H1 (cell line): ENCODE results near the gene DNMT3L. TPM values are rescaled to one million over a fixed set of nuclear protein-coding genes. Genes with fewer than 3 reads are reported as not detected.

Experiments used
- CTCF ChIA-PET: fragments of 300-600 bp; sonication (Branson Sonifier 250); formaldehyde crosslinking; loops from one replicate; lab custom pipeline; 2021; ENCODE audit not compliant: partially characterized antibody; lab: Charles Lee
- POLR2A ChIA-PET: fragments of 300-600 bp; sonication (Branson Sonifier 250); formaldehyde crosslinking; loops from one replicate; lab custom pipeline; 2021; ENCODE audit warnings: inconsistent platforms; ENCODE audit not compliant: partially characterized antibody; lab: Charles Lee
- DNase-seq, 2 experiments: peaks; one replicate each; pipeline versions ENCODE4 v3.0.0 to v3.0.0-alpha.2; 2010 to 2022; ENCODE audit warnings: low spot score in 2 of 2, low read depth in 1 of 2, mixed read lengths in 1 of 2
- FAIRE-seq: peaks from 2 replicates; lab custom pipeline; 2011; peaks lifted over from hg19 to GRCh38; lab: Jason Lieb, UNC
- H2AFZ ChIP-seq: 2 replicates; pipeline ENCODE4 v1.8.1; 2012; ENCODE audit warnings: low read length, inconsistent platforms
- H2AK5ac ChIP-seq: 2 replicates; pipeline ENCODE4 v1.6.1; 2013; ENCODE audit warnings: low read depth, low read length
- H2BK120ac ChIP-seq: replicated peaks from 2 replicates; pipeline ENCODE3; 2013; ENCODE audit warnings: low read depth, low read length, inconsistent platforms
- H2BK12ac ChIP-seq: 2 replicates; pipeline ENCODE4 v1.6.1; 2013; ENCODE audit warnings: low read depth, low read length
- H2BK15ac ChIP-seq: 2 replicates; pipeline ENCODE4 v1.6.1; 2013; ENCODE audit warnings: low read length
- H2BK20ac ChIP-seq: 2 replicates; pipeline ENCODE4 v1.6.1; 2013; ENCODE audit warnings: low read length
- H2BK5ac ChIP-seq: 2 replicates; pipeline ENCODE4 v1.6.1; 2013; ENCODE audit warnings: low read depth, low read length
- H3K14ac ChIP-seq: 2 replicates; pipeline ENCODE4 v1.6.1; 2013; ENCODE audit warnings: inconsistent platforms; ENCODE audit not compliant: insufficient read length
- H3K18ac ChIP-seq: 2 replicates; pipeline ENCODE4 v1.6.1; 2013; ENCODE audit warnings: low read length; ENCODE audit errors: extremely low read depth
- H3K23ac ChIP-seq: 2 replicates; pipeline ENCODE4 v1.6.1; 2013; ENCODE audit warnings: inconsistent platforms; ENCODE audit not compliant: insufficient read length
- H3K23me2 ChIP-seq: 2 replicates; pipeline ENCODE4 v1.6.1; 2013; ENCODE audit warnings: low read depth, low read length
- H3K27ac ChIP-seq: 2 replicates; pipeline ENCODE4 v1.6.1; 2011; ENCODE audit warnings: low read depth, low read length, inconsistent platforms
- H3K27me3 ChIP-seq, 4 experiments: replicated peaks in 1 of 4; 1 replicate in 1 of 4; 2 replicates in 3 of 4; pipeline versions ENCODE4 v1.6.1 to v1.8.1; 2011 to 2013; ENCODE audit warnings: low read length in 3 of 4, mild to moderate bottlenecking in 3 of 4, inconsistent platforms in 2 of 4, mixed read lengths in 2 of 4, moderate library complexity in 1 of 4; ENCODE audit not compliant: control insufficient read depth in 3 of 4, insufficient read depth in 3 of 4; ENCODE audit errors: extremely low read depth in 1 of 4
- H3K36me3 ChIP-seq, 4 experiments: 2 replicates each; pipeline versions ENCODE4 v1.6.1 to v1.8.1; 2011 to 2013; ENCODE audit warnings: mild to moderate bottlenecking in 4 of 4, low read length in 3 of 4, moderate library complexity in 2 of 4, control low read depth in 1 of 4, inconsistent platforms in 1 of 4; ENCODE audit not compliant: insufficient read depth in 4 of 4, control insufficient read depth in 2 of 4
- H3K4ac ChIP-seq: replicated peaks from 2 replicates; pipeline ENCODE3; 2013; ENCODE audit warnings: low read length, low read depth, mixed read lengths, inconsistent platforms; ENCODE audit not compliant: insufficient read length
- H3K4me1 ChIP-seq, 4 experiments: replicated peaks in 1 of 4; 1 replicate in 1 of 4; 2 replicates in 3 of 4; pipeline versions ENCODE4 v1.6.1 to v1.8.1; 2011 to 2013; ENCODE audit warnings: low read length in 3 of 4, inconsistent platforms in 2 of 4, mixed read lengths in 1 of 4; ENCODE audit not compliant: insufficient read depth in 4 of 4, control insufficient read depth in 3 of 4
- H3K4me2 ChIP-seq, 2 experiments: 2 replicates each; pipeline versions ENCODE4 v1.6.1 to v1.8.1; 2011 to 2013; ENCODE audit warnings: low read depth in 2 of 2, low read length in 2 of 2, control low read depth in 1 of 2, inconsistent platforms in 1 of 2, mild to moderate bottlenecking in 1 of 2; ENCODE audit not compliant: insufficient read depth in 1 of 2
- H3K4me3 ChIP-seq, 4 experiments: fragments of 200-600, 300-600 bp in 1 of 4; sonication (generic), shearing (Covaris generic), sonication (Bioruptor Twin) in 1 of 4; 2 replicates each; pipeline versions ENCODE4 v1.5.1 to v1.8.1; 2011 to 2016; ENCODE audit warnings: low read length in 4 of 4, low read depth in 3 of 4, control low read depth in 2 of 4, inconsistent platforms in 2 of 4, mild to moderate bottlenecking in 2 of 4, mixed read lengths in 1 of 4, moderate library complexity in 1 of 4; ENCODE audit not compliant: insufficient read depth in 2 of 4; ENCODE audit errors: extremely low read depth in 1 of 4
- H3K56ac ChIP-seq: replicated peaks from 2 replicates; pipeline ENCODE3; 2013; ENCODE audit warnings: low read depth, mild to moderate bottlenecking, mixed read lengths, low read length, inconsistent platforms; ENCODE audit not compliant: insufficient read length
- H3K79me1 ChIP-seq: 2 replicates; pipeline ENCODE4 v1.6.1; 2013; ENCODE audit warnings: low read depth, low read length, control low read depth
- H3K79me2 ChIP-seq, 2 experiments: 2 replicates each; pipeline versions ENCODE4 v1.6.1 to v1.8.1; 2012 to 2013; ENCODE audit warnings: low read length in 2 of 2, mild to moderate bottlenecking in 2 of 2, inconsistent platforms in 1 of 2; ENCODE audit not compliant: insufficient read depth in 2 of 2, control insufficient read depth in 1 of 2
- H3K9ac ChIP-seq, 4 experiments: replicated peaks in 1 of 4; 1 replicate in 1 of 4; 2 replicates in 3 of 4; pipeline versions ENCODE4 v1.6.1 to v1.8.1; 2011 to 2013; ENCODE audit warnings: low read depth in 3 of 4, low read length in 3 of 4, control low read depth in 2 of 4, mild to moderate bottlenecking in 2 of 4, moderate library complexity in 2 of 4, inconsistent platforms in 1 of 4; ENCODE audit errors: extremely low read depth in 1 of 4
- H3K9me3 ChIP-seq, 2 experiments: 2 replicates each; pipeline versions ENCODE4 v1.6.1 to v1.8.1; 2012 to 2013; ENCODE audit warnings: mild to moderate bottlenecking in 2 of 2, moderate library complexity in 2 of 2, control low read depth in 1 of 2, inconsistent platforms in 1 of 2, low read depth in 1 of 2, low read length in 1 of 2, mixed read lengths in 1 of 2; ENCODE audit not compliant: insufficient read depth in 2 of 2
- H4K20me1 ChIP-seq, 2 experiments: replicated peaks in 1 of 2; 2 replicates each; pipeline versions ENCODE3 to v1.8.1; 2011 to 2013; ENCODE audit warnings: inconsistent platforms in 2 of 2, low read length in 2 of 2, mild to moderate bottlenecking in 1 of 2; ENCODE audit not compliant: insufficient read depth in 2 of 2, control insufficient read depth in 1 of 2
- H4K5ac ChIP-seq: 2 replicates; pipeline ENCODE4 v1.6.1; 2013; ENCODE audit warnings: low read length, low read depth, mixed read lengths, inconsistent platforms; ENCODE audit not compliant: insufficient read length
- H4K8ac ChIP-seq: 2 replicates; pipeline ENCODE4 v1.8.0; 2013; ENCODE audit warnings: mild to moderate bottlenecking, moderate library complexity, low read length, inconsistent platforms; ENCODE audit not compliant: insufficient read depth; ENCODE audit errors: extremely low read depth
- H4K91ac ChIP-seq: replicated peaks from 2 replicates; pipeline ENCODE3; 2013; ENCODE audit warnings: low read length, mixed read lengths, inconsistent platforms; ENCODE audit not compliant: insufficient read length
- BRCA1 ChIP-seq: IDR thresholded peaks from 2 replicates; pipeline ENCODE4 v1.6.1; 2012; ENCODE audit warnings: low read depth, low read length, improper control_type of control experiment
- FOSL1 ChIP-seq: IDR thresholded peaks from 2 replicates; pipeline ENCODE4 v1.6.1; 2011; ENCODE audit warnings: mild to moderate bottlenecking, low read depth, low read length, moderate library complexity; ENCODE audit not compliant: insufficient read depth
- KDM5A ChIP-seq: fragments of 200-600 bp; IDR thresholded peaks from 2 replicates; pipeline ENCODE4 v1.7.1; 2012; ENCODE audit warnings: mild to moderate bottlenecking, low read length, inconsistent platforms, mixed read lengths
- MAFK ChIP-seq: IDR thresholded peaks from 2 replicates; pipeline ENCODE4 v1.6.1; 2012; ENCODE audit warnings: low read depth, mild to moderate bottlenecking, improper control_type of control experiment, low read length
- RNF2 ChIP-seq: fragments of 200-900, 300-1000 bp; sonication (generic); IDR thresholded peaks from 2 replicates; pipeline ENCODE4 v1.7.1; 2016; ENCODE audit warnings: borderline replicate concordance, low read depth, mild to moderate bottlenecking, antibody characterized with exemption, low read length; ENCODE audit not compliant: poor library complexity, severe bottlenecking; ENCODE audit errors: missing control alignments
- WGBS, 2 experiments: shearing (Covaris generic) in 1 of 2; methylation state at CpG; one replicate each; pipeline versions ENCODE4 v1.1.6 to v1.1.7; 2013 to 2015; ENCODE audit warnings: low lambda C conversion rate in 2 of 2, mixed read lengths in 2 of 2, inconsistent platforms in 1 of 2, low coverage in 1 of 2, missing lambda C conversion rate in 1 of 2; ENCODE audit not compliant: insufficient replicate concordance in 2 of 2, insufficient coverage in 1 of 2, insufficient read length in 1 of 2; ENCODE audit errors: extremely low coverage in 1 of 2, missing lambda C conversion rate in 1 of 2; 5-methylcytosine and 5-hydroxymethylcytosine counted together
- polyA plus RNA-seq, 7 experiments: library from polyadenylated mRNA; depleted of rRNA in 3 of 7; stranded (reverse) in 5 of 7; unstranded in 2 of 7; fragments of >200 nt in 5 of 7; fragments of 200-250 nt in 2 of 7; gene quantifications; 1 replicate in 5 of 7; 2 replicates in 1 of 7; 4 replicates in 1 of 7; pipeline versions ENCODE4 v1.2.1 to v1.2.3, GENCODE V29; 2011 to 2013; ENCODE audit warnings: missing spikeins in 2 of 7, mixed read lengths in 2 of 7
- total RNA-seq: library from RNA; stranded (reverse); fragmentation: NEBNext Ultra II Directional; extraction: Animal tissue kit (Norgen Biotek cat#: 25700); gene quantifications from 2 replicates; pipeline ENCODE4 v1.2.1, GENCODE V29; 2021

The DNMT3L gene
- total and polyA plus RNA-seq, 2 of the 8 experiments (the other 6 are each of a cell fraction or from before 2014, with no cell fraction given): 0.06 TPM; not detected in 1

GRCh38 chr21:44301961-44302406 is 40.3 kb upstream of the DNMT3L start:
- Histone ChIP-seq H4K20me1 (peaks cover 9 to 15% of the 10 kb centered on the region in 2 experiments), H3K27me3 (peaks cover 0 to 3% (median 0%) of the 10 kb centered on the region in 4 experiments; a peak in 2 of 7 replicates), H3K18ac (no peak overlapping the region), H2BK20ac (no peak overlapping the region), H3K4me1 (peaks cover 0 to 19% (median 5%) of the 10 kb centered on the region in 4 experiments; a peak in 5 of 7 replicates), H2AFZ (no peak overlapping the region), H3K23ac (no peak overlapping the region), H2BK120ac (no peak overlapping the region), H3K4ac (no peak overlapping the region), H2AK5ac (no peak overlapping the region), H3K9me3 (no peaks in the 10 kb centered on the region), H3K9ac (no peak overlapping the region), H4K91ac (no peak overlapping the region), H2BK15ac (no peak overlapping the region), H3K56ac (no peak overlapping the region), H3K4me3 (no peak overlapping the region), H3K14ac (no peak overlapping the region), H3K23me2 (peaks cover 12% of the 10 kb centered on the region; the same call in 1 of the 2 replicates), H3K4me2 (no peak overlapping the region), H2BK5ac (no peak overlapping the region), H4K5ac (no peak overlapping the region), H2BK12ac (no peak overlapping the region), H3K79me1 (peaks cover 6% of the 10 kb centered on the region; the same call in 1 of the 2 replicates), H3K27ac (no peak overlapping the region), H3K79me2 (peaks cover 0 to 6% of the 10 kb centered on the region in 2 experiments; a peak in 1 of 4 replicates), H3K36me3 (no peaks in the 10 kb centered on the region), H4K8ac (no peak overlapping the region; the same call in 1 of the 2 replicates)
- ChIA-PET CTCF (interaction anchor here (0.7 to 1.2 kb wide), 5 partner anchors 11 to 36 kb away, joined by 3 to 4 read pairs (median 3); no protein-coding TSS in a partner anchor), POLR2A (interaction anchor here (0.6 kb wide), 1 partner anchor 178 kb away, joined by 3 read pairs; no protein-coding TSS in a partner anchor)
- DNase-seq (no peak), FAIRE-seq (no peak)
- 95% methylated on average over 7 of the region's 9 CpGs; no CpG with 5 or more reads in 1 of the 2 experiments for WGBS, 2 experiments
- TF ChIP-seq BRCA1 (no peak), RNF2 (no peak), KDM5A (no peak), FOSL1 (no peak), MAFK (no peak)
